Measurements from ENCODE around the gene TOR1AIP2.
"Not testable (repeated sequence)": the region's sequence is repeated elsewhere in the genome, so short reads cannot be mapped to it uniquely, and the experiment has no call there.

Gene TOR1AIP2

DNA sequence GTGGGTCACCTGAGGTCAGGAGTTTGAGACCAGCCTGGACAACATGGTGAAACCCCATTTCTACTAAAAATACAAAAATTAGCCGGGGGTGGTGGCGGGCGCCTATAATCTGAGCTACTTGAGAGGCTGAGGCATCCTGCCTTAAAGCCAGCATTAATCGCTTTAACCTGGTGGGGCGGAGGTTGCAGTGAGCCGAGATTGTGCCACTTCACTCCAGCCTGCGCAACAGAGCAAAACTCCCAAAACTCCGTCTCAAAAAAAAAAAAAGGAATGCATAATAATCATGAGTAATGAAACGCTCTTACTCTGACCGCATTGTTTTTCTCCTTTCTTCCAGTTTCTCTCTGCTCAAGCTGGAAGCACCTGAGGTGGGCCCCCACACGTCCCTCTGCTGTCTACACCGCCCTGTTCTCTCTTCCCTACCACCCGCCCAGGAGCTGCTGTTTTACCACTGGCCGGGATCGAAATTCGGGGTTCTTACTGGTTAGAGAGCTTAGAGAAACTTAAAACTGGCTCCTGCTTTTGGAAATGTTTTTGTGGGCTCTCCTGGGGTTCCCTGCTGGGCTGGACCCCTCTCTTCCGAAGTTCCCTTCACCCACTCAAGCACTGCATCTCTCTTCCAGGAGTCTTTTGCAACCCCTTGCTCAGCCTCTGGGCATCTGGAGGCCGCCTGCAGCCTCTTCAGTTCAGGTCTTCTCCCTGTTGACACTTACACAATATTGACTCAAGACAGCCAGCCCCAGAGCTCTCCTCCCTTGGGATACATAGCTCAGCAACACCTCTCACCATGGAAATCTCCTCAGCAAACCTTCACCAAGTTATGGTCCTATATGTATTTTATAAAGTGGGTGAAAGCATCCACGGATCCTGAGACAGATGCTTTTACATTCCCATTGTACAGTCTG, 72.1 kb downstream of the TOR1AIP2 start:
- no peak for DNase-seq

DNA sequence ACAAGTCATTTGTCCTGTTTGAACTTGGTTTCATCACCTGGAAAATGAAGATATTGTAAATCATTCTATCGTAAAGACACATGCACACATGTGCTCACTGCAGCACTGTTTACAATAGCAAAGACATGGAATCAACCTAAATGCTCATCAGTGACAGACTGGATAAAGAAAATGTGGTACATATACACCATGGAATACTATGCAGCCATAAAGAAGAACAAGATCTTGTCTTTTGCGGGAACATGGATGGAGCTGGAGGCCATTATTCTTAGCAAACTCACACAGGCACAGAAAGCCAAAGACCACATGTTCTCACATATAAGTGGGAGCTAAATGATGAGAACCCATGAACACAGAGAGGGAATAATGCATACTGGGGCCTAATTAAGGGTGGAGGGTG, 73.2 kb downstream of the TOR1AIP2 start:
- not testable (repeated sequence) for DNase-seq

DNA sequence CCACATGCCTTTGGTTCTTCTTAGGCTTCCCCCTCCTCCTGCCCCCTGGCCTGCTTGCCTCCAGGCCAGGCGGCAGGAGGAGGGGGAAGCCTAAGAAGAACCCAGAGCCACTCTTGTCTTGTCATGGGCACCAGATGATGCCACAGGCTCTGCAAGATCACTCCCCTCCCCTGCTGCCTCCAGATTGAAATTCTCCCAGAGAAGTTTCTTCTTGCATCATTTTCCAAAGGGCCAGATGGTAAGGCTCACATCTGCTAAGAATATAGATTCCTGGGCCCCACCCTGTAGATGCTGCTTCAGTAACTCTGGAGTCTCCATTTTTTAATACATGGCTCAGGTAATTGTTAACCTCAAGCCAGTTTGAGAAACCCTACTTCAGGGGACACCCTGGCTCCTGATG, 73.7 kb downstream of the TOR1AIP2 start:
- no peak for DNase-seq

DNA sequence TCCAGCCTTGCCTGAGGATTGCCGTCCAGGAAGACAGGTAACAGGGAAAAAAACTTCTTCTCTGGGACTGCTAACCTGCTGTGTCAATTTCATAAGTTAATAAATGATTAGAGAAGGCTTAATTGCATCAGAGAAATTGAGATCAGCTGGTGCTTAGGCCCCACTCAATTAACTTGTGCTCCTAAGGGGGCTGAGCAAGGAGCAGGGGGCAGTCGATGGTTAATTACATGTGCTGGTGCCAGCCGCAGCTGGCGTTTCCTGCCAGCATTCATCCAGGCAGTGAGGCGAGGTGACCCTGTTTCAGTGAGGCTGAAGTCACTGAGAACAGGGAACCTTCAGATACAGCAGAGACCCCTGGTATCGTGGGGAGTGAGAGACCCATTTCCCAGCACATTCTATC, 74.5 kb downstream of the TOR1AIP2 start:
- no peak for DNase-seq

DNA sequence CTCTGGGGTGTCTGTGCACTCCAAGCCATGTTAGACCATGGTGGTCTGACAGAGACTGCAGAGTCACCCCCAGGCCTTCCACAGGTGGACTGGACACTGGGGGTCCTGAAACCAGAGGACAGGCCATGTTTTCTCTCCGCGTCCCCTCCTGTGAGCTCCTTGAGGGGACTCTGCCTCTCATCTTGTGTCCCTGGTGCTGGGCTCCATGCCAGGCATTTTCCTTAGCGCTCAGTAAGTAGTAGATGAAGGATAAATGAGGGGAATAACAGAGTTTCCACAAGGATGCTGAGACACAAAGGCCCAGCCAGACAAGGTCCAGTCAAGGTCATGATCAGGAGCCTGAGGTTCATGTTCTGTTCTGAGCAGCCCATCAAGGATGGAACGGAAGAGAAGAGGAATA, 77.1 kb downstream of the TOR1AIP2 start:
- no peak for DNase-seq

DNA sequence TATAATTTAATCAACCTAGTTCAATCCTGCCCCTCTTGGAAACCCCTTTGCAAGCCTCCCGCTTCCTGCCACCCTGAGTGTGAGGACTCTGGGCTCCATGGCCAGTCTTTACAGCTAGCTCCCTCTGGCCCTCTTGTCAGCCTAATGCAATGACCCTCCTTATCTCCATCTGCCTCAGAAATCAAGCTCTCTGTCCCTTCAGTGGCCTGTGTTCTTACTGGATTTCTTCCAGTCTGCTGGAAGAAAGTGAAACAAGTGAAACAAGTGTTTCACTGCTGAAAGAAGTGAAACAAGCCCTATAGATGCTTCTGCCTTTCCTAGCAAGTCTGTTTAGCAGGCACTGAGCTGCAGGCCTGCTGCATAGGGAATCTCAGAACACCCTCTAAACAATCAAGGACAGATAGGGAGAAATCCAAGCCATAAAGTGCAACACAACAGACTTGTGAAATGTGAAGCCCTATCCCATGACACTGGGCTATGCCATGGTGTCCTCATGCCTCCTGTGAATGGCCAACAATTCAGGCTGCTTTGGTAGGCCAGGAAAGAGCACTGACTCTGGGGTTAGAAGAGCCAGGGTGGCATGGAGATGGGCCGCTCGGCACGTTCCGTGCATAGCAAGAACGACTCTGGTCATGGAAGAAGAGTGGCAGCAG, 78.6 kb downstream of the TOR1AIP2 start:
- DNase-seq = no peak

DNA sequence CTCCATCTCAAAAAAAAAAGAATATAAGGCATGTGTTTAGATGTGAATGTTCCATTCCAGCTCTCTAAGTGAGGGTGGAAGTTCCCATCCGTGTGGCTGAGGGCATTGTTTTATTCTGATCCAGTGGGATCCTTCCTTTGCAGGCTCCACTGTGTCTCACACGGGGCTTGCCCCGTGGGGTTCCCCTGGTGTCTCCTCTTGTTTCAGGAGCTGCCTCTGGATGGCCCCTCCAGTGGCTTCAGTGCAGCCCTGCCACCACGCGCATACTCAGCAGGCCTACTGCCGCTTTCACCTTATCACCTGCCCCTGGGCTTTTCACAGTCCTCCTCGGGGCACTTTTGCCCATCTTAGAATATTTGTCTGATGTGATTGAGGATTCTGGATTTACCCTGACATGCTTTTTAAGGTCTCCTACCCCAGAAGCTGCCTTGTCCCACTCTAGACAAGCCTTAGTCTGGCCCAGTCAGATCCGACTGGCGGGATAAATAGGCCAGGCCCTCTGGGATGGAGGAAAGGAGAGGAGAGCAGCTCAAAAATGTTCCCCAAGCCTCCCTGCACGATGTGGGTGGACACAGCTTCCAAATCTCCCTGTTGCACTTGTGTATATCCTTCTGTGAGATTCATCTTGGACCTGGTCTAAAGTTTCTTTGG, 79.3 kb downstream of the TOR1AIP2 start:
- no peak for DNase-seq

DNA sequence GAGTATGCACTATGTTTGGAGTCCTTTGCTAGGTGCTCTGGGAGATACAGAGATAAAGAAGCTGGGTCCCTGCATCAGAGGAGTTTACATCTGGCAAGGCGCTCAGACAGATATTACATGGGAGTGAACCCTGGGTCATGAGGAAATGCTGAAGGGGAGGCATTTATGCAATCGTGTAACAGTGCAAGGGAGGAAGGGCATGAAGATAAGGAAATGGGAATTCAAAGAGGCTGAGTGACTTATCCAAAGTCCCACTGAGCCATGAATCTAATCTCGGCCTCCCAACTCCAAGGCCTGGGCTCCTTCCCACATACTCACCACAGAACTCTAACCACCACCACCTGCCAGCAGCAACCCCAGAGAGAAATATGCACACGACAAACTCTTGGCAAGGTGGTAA, 82.9 kb downstream of the TOR1AIP2 start:
- no peak for DNase-seq

DNA sequence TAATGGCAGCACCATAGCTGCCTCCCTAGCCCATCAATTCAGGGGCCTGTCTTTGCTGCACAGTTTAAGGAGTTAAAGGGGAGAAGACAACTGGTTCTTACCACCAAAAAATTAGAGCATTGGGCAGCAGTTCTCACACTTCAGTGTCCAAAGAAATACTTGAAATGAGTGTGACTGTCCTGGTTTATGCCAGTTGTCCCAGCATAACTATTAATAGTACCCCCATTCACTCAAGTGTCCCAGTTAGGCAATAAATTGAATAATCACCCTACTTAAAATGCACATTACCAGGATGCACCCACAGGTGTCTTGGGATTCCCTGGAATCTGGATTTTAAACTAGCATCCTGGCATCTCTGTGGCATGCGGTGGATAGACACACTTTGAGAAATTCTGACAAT, 83.5 kb downstream of the TOR1AIP2 start:
- no peak for DNase-seq

DNA sequence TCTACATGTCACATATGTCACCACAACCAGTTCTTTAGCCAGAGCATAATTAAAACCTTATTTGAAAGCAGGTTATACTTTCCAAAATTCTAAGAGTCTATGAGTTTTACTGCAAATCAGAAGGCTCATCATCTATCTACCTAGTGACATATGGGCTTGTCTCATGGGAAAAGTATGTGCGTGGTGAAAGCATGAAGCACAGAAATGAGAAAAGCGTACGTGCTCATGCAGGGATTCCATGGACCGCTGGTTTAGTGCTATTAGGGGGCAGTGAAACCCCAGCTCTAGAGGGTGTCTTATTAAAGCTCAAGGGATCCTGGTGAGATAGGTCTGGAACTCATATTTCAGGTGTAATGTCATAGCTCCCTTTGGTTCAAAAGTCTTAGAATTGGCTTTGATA, 84.3 kb downstream of the TOR1AIP2 start:
- DNase-seq = no peak
